Testis (tissue), 3 donors: ENCODE data around the gene RABAC1. TPM values are rescaled to one million over a fixed set of nuclear protein-coding genes. Genes with fewer than 3 reads are reported as not detected.

Experiments
- DNase-seq: peaks from one replicate; pipeline ENCODE4 v3.0.0-alpha.2; 2019
- H3K27ac ChIP-seq, 2 donors: fragments of 200-600 bp; sonication (generic); one replicate each; pipeline ENCODE4 v1.5.1; 2019
- H3K27me3 ChIP-seq: fragments of 200-600 bp; sonication (generic); one replicate; pipeline ENCODE4 v1.5.1; 2019
- H3K36me3 ChIP-seq: fragments of 200-600 bp; sonication (generic); one replicate; pipeline ENCODE4 v1.5.1; 2017; ENCODE audit warnings: low read depth; ENCODE audit errors: missing control alignments
- H3K4me1 ChIP-seq: fragments of 200-600 bp; sonication (generic); one replicate; pipeline ENCODE4 v1.5.1; 2019
- H3K4me3 ChIP-seq, 2 donors: fragments of 200-600 bp; sonication (generic); one replicate each; pipeline ENCODE4 v1.5.1; 2017 to 2019
- H3K9me3 ChIP-seq: fragments of 200-600 bp; sonication (generic); one replicate; pipeline ENCODE4 v1.5.1; 2017
- CTCF ChIP-seq, 3 experiments: fragments of 450-650 bp in 2 of 3; fragments of 200-600 bp in 1 of 3; sonication (generic) in 1 of 3; IDR thresholded peaks; one replicate each; pipeline ENCODE4 v1.5.1; 2016 to 2019; ENCODE audit warnings: antibody characterized with exemption in 3 of 3, mild to moderate bottlenecking in 2 of 3, moderate library complexity in 1 of 3
- POLR2A ChIP-seq: fragments of 450-650 bp; IDR thresholded peaks from one replicate; pipeline ENCODE4 v1.6.1; 2017; ENCODE audit warnings: antibody characterized with exemption, mild to moderate bottlenecking, moderate library complexity
- WGBS, 2 donors: methylation state at CpG; one replicate each; pipeline ENCODE4 v1.1.5; 2018; 5-methylcytosine and 5-hydroxymethylcytosine counted together
- intact Hi-C: fragments of 100-400 bp; cut with DNase I; formaldehyde crosslinking; loops from one replicate; pipeline ENCODE4 v1.15.1; 2023; ENCODE audit warnings: low total_unique reads
- polyA plus RNA-seq: library from polyadenylated mRNA; stranded (reverse); fragments of 350-450 nt; fragmentation: Illumina TruSeq; extraction: RNeasy Lipid Tissue Mini Kit (QIAGEN cat#74804); gene quantifications from one replicate; pipeline ENCODE4 v1.2.3, GENCODE V29; 2014; ENCODE audit warnings: low read depth, low replicate concordance; ENCODE audit not compliant: insufficient read depth
- total RNA-seq, 2 donors: library from RNA; depleted of rRNA; stranded (reverse); fragments of >200 nt; gene quantifications; one replicate each; pipeline ENCODE4 v1.2.3, GENCODE V29; 2016

RABAC1 gene
- total and polyA plus RNA-seq, 3 donors from 2014 or later, result 143 to 196 (median 182) TPM

- intact Hi-C loops, result no loop called here
- Histone ChIP-seq H3K9me3 (no peaks in the 10 kb centered on the region), H3K27ac (no peak overlapping the region), H3K27me3 (peaks cover 4% of the 10 kb centered on the region), H3K4me1 (peaks cover 12% of the 10 kb centered on the region), H3K36me3 (no peaks in the 10 kb centered on the region), H3K4me3 (no peak overlapping the region)
- TF ChIP-seq CTCF (IDR thresholded peaks at IDR 0.05) (no peak), POLR2A (no peak)
- 41 to 54% methylated on average over 15 to 17 of the region's 17 CpGs for WGBS, 2 donors
- no peak for DNase-seq
Observed at GRCh38 chr19:41930926-41931592, 28.1 kb downstream of the RABAC1 start.

- Histone ChIP-seq H3K4me3 (no peak overlapping the region), H3K4me1 (peaks cover 12% of the 10 kb centered on the region), H3K27me3 (peaks cover 4% of the 10 kb centered on the region), H3K9me3 (no peaks in the 10 kb centered on the region), H3K27ac (no peak overlapping the region), H3K36me3 (no peaks in the 10 kb centered on the region)
- 45 to 72% methylated on average over 6 to 7 of the region's 7 CpGs for WGBS, 2 donors
- no peak for DNase-seq
- TF ChIP-seq POLR2A, result no peak
- TF ChIP-seq CTCF (IDR thresholded peaks at IDR 0.05), result no peak
- intact Hi-C loops, result no loop called here
Observed at GRCh38 chr19:41930322-41930722, 28.8 kb downstream of the RABAC1 start.

GRCh38 chr19:41929536-41930071 lies 29.5 kb downstream of the RABAC1 start:
- no peak for DNase-seq
- WGBS, 2 donors, result 53 to 58% methylated on average over 10 to 14 of the region's 14 CpGs
- no peak for TF ChIP-seq POLR2A
- TF ChIP-seq CTCF (IDR thresholded peaks at IDR 0.05), result no peak
- H3K36me3 ChIP-seq, result no peaks in the 10 kb centered on the region
- intact Hi-C loops, result no loop called here
- peaks cover 4% of the 10 kb centered on the region for H3K27me3 ChIP-seq
- H3K9me3 ChIP-seq, result no peaks in the 10 kb centered on the region
- H3K27ac ChIP-seq, result no peak overlapping the region
- H3K4me3 ChIP-seq, result no peak overlapping the region
- peaks cover 12% of the 10 kb centered on the region for H3K4me1 ChIP-seq

GRCh38 chr19:41928754-41929535 lies 30.2 kb downstream of the RABAC1 start:
- Histone ChIP-seq H3K9me3 (no peaks in the 10 kb centered on the region), H3K36me3 (no peaks in the 10 kb centered on the region), H3K27me3 (peaks cover 4% of the 10 kb centered on the region), H3K4me3 (peak overlapping the region in 1 of 2 donors; percentile 60), H3K27ac (no peak overlapping the region), H3K4me1 (peaks cover 12% of the 10 kb centered on the region)
- intact Hi-C loops, result no loop called here
- TF ChIP-seq POLR2A, result no peak
- no peak for TF ChIP-seq CTCF (IDR thresholded peaks at IDR 0.05)
- 9 to 15% methylated on average over 20 to 29 of the region's 29 CpGs for WGBS, 2 donors
- no peak for DNase-seq
